Type B pancreatic cell (in vitro differentiated cells): Measurements from ENCODE around the gene ADAM12. TPM values are rescaled to one million over a fixed set of nuclear protein-coding genes. Genes with fewer than 3 reads are reported as not detected.

Source experiments
- DNase-seq: peaks from one replicate; pipeline ENCODE4 v3.0.0; 2021; ENCODE audit warnings: mixed read lengths; ENCODE audit not compliant: unreplicated experiment; ENCODE audit errors: extremely low spot score
- H3K27ac Mint-ChIP-seq: 2 replicates; pipeline ENCODE4 v1.8.0; 2021; ENCODE audit warnings: mild to moderate bottlenecking, mixed read lengths
- H3K27me3 Mint-ChIP-seq: 2 replicates; pipeline ENCODE4 v1.8.0; 2021; ENCODE audit warnings: mixed read lengths
- H3K36me3 Mint-ChIP-seq: 2 replicates; pipeline ENCODE4 v1.8.0; 2021; ENCODE audit warnings: mixed read lengths
- H3K4me1 Mint-ChIP-seq: one replicate; pipeline ENCODE4 v1.8.0; 2021; ENCODE audit warnings: mixed read lengths; ENCODE audit not compliant: unreplicated experiment
- H3K4me3 Mint-ChIP-seq: 2 replicates; pipeline ENCODE4 v1.8.0; 2021; ENCODE audit warnings: mild to moderate bottlenecking, mixed read lengths
- H3K9me3 Mint-ChIP-seq: 2 replicates; pipeline ENCODE4 v1.8.0; 2021; ENCODE audit warnings: mixed read lengths
- CTCF ChIP-seq: fragments of 200-600 bp; sonication (generic); conservative IDR thresholded peaks from 2 replicates; pipeline ENCODE4 v1.5.0; 2021; ENCODE audit warnings: antibody characterized with exemption, mild to moderate bottlenecking
- total RNA-seq: library from RNA; stranded (reverse); gene quantifications from 2 replicates; pipeline ENCODE4 v1.2.1, GENCODE V29; 2021; ENCODE audit warnings: low replicate concordance

ADAM12 gene
- total RNA-seq, 1 donor from 2014 or later = 31.6 TPM

- H3K36me3 Mint-ChIP-seq = peaks cover 4% of the 10 kb centered on the region
- H3K4me3 Mint-ChIP-seq = no peak overlapping the region
- H3K4me1 Mint-ChIP-seq = no peaks in the 10 kb centered on the region
- peaks cover 5% of the 10 kb centered on the region for H3K9me3 Mint-ChIP-seq
- no peak for DNase-seq
- no peak overlapping the region for H3K27ac Mint-ChIP-seq
- TF ChIP-seq CTCF = no peak
- no peaks in the 10 kb centered on the region for H3K27me3 Mint-ChIP-seq
These were observed 423.7 kb downstream of the ADAM12 start for GRCh38 chr10:125964558-125964957.
